K562 (cell line): ENCODE measurements around the gene SND1. TPM values are rescaled to one million over a fixed set of nuclear protein-coding genes. Genes with fewer than 3 reads are reported as not detected.

ENCODE experiments used
- CBFA2T2 ChIP-seq: fragments of 450-650 bp; conservative IDR thresholded peaks from 2 replicates; pipeline ENCODE4 v1.6.1; 2017; ENCODE audit warnings: mild to moderate bottlenecking
- CREM ChIP-seq: IDR thresholded peaks from 2 replicates; pipeline ENCODE4 v1.6.1; 2014; ENCODE audit warnings: antibody characterized with exemption, low read depth
- ELF4 ChIP-seq: fragments of 450-650 bp; formaldehyde crosslinking; IDR thresholded peaks from 2 replicates; pipeline ENCODE4 v1.4.0; 2022; ENCODE audit warnings: missing genetic modification characterization
- HMGN3 ChIP-seq: IDR thresholded peaks from 2 replicates; pipeline ENCODE4 v1.6.1; 2011; ENCODE audit warnings: borderline replicate concordance, low read depth, mild to moderate bottlenecking, mixed read lengths, low read length; ENCODE audit not compliant: insufficient read length; ENCODE audit errors: extremely low read depth
- JUNB ChIP-seq: fragments of 450-650 bp; formaldehyde crosslinking; conservative IDR thresholded peaks from 2 replicates; pipeline ENCODE4 v1.4.0; 2020; ENCODE audit warnings: mild to moderate bottlenecking
- MEIS2 ChIP-seq: fragments of 450-650 bp; IDR thresholded peaks from 2 replicates; pipeline ENCODE4 v1.6.1; 2014; ENCODE audit warnings: mild to moderate bottlenecking; ENCODE audit not compliant: partially characterized antibody
- RNF2 ChIP-seq: sonication (generic); IDR thresholded peaks from 2 replicates; pipeline ENCODE4 v1.6.1; 2016
- TEAD4 ChIP-seq, 2 experiments: sonication (generic) in 1 of 2; formaldehyde crosslinking in 1 of 2; IDR thresholded peaks; 2 replicates each; pipeline versions ENCODE4 v1.6.1 to v1.8.0; 2012 to 2022; ENCODE audit warnings: borderline replicate concordance in 1 of 2, inconsistent platforms in 1 of 2, low read length in 1 of 2, mild to moderate bottlenecking in 1 of 2, missing genetic modification reagents in 1 of 2
- TRIM28 ChIP-seq: fragments of 450-650 bp; IDR thresholded peaks from 2 replicates; pipeline ENCODE4 v1.6.1; 2017
- ZKSCAN8 ChIP-seq: fragments of 200-800 bp; sonication (Bioruptor generic); IDR thresholded peaks from 2 replicates; pipeline ENCODE4 v1.6.1; 2016; ENCODE audit warnings: missing genetic modification characterization, missing compliant biosample characterization
- polyA plus RNA-seq, 8 experiments: library from polyadenylated mRNA; depleted of rRNA in 4 of 8; stranded (reverse) in 5 of 8; unstranded in 3 of 8; fragments of >200 nt; fragmentation: Nextera tagmentation in 2 of 8; fragmentation: Illumina TruSeq in 1 of 8; extraction: Ambion mirVana in 2 of 8; extraction: Trizol in 1 of 8; gene quantifications; 2 replicates each; pipeline versions ENCODE4 v1.2.1 to v1.2.3, GENCODE V29; 2011 to 2014; ENCODE audit warnings: inconsistent platforms in 1 of 8, missing spikeins in 1 of 8
- total RNA-seq, 7 experiments: library from RNA; depleted of rRNA in 6 of 7; stranded (reverse); fragments of >200 nt in 6 of 7; fragmentation: Illumina TruSeq in 2 of 7; extraction: Trizol in 2 of 7; gene quantifications; 2 replicates each; pipeline versions ENCODE4 v1.2.1 to v1.2.3, GENCODE V29; 2011 to 2021; ENCODE audit warnings: low replicate concordance in 1 of 7
- TF ChIP-seq, protein P1 (sequence below): fragments of 200-800 bp; sonication (Bioruptor generic); IDR thresholded peaks from 2 replicates; pipeline ENCODE4 v1.6.1; 2017; ENCODE audit warnings: missing genetic modification characterization, missing compliant biosample characterization
- TF ChIP-seq, protein P2 (sequence below): sonication (generic); formaldehyde crosslinking; IDR thresholded peaks from 2 replicates; pipeline ENCODE4 v1.9.0; 2022; ENCODE audit warnings: mild to moderate bottlenecking, missing genetic modification reagents
- TF ChIP-seq, protein P3 (sequence below), 2 experiments: fragments of 150-350 bp in 1 of 2; IDR thresholded peaks; 2 replicates each; pipeline ENCODE4 v1.6.1; 2012 to 2016; ENCODE audit warnings: low read depth in 2 of 2, low read length in 2 of 2, mild to moderate bottlenecking in 1 of 2, moderate library complexity in 1 of 2

SND1 gene
- total and polyA plus RNA-seq, 9 of the 15 experiments (the other 6 are each of a cell fraction or from before 2014, with no cell fraction given): 46.5 to 307 (median 191) TPM

DNA sequence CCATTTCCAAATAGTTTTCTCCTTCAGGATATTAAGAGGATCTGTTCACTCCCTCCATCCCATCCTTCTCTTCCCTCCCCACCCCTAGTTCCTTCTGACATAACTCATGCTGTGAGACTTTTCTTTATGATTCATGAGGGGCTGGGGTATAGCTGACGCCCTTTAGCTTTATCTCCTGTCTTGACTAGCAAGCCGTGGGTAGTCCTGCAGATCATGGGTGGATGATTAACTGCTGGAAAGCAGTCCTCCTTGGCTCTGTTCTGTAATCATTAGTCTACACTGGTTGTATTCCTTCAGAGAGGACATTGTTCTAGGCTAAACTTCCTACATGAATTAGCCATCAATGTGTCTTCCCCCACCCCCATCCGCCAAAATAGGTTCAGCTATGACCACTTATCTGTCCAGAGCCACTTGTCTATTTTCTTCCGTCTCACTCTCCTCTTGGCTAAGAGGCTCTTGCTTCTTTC is 243.9 kb downstream of the SND1 start (continued):
- TF ChIP-seq TRIM28 (peak; percentile 34; the same call in 1 of the 2 replicates), JUNB (no peak), HMGN3 (no peak), ELF4 (CRISPR knock-in tag) (0 out of 2 replicates have a peak, but pooled peaks have one; percentile 35), RNF2 (no peak; the same call in 1 of the 2 replicates), CBFA2T2 (peak; percentile 85), TEAD4 (IDR thresholded peaks at IDR 0.05; ENCODE audit: low read length) (peak; percentile 63), TEAD4 (CRISPR knock-in tag; IDR thresholded peaks at IDR 0.05; ENCODE audit: borderline replicate concordance) (no peak), CREM (peak; percentile 74), MEIS2 (peak; percentile 96), ZKSCAN8 (CRISPR knock-in tag) (peak; percentile 26; the same call in 1 of the 2 replicates)
- TF ChIP-seq, protein P1, sequence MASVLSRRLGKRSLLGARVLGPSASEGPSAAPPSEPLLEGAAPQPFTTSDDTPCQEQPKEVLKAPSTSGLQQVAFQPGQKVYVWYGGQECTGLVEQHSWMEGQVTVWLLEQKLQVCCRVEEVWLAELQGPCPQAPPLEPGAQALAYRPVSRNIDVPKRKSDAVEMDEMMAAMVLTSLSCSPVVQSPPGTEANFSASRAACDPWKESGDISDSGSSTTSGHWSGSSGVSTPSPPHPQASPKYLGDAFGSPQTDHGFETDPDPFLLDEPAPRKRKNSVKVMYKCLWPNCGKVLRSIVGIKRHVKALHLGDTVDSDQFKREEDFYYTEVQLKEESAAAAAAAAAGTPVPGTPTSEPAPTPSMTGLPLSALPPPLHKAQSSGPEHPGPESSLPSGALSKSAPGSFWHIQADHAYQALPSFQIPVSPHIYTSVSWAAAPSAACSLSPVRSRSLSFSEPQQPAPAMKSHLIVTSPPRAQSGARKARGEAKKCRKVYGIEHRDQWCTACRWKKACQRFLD (CRISPR knock-in tag): 0 out of 2 replicates have a peak, but pooled peaks have one; percentile 6
- TF ChIP-seq, protein P2, sequence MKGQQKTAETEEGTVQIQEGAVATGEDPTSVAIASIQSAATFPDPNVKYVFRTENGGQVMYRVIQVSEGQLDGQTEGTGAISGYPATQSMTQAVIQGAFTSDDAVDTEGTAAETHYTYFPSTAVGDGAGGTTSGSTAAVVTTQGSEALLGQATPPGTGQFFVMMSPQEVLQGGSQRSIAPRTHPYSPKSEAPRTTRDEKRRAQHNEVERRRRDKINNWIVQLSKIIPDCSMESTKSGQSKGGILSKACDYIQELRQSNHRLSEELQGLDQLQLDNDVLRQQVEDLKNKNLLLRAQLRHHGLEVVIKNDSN (CRISPR knock-in tag): no peak
- TF ChIP-seq, protein P3, sequence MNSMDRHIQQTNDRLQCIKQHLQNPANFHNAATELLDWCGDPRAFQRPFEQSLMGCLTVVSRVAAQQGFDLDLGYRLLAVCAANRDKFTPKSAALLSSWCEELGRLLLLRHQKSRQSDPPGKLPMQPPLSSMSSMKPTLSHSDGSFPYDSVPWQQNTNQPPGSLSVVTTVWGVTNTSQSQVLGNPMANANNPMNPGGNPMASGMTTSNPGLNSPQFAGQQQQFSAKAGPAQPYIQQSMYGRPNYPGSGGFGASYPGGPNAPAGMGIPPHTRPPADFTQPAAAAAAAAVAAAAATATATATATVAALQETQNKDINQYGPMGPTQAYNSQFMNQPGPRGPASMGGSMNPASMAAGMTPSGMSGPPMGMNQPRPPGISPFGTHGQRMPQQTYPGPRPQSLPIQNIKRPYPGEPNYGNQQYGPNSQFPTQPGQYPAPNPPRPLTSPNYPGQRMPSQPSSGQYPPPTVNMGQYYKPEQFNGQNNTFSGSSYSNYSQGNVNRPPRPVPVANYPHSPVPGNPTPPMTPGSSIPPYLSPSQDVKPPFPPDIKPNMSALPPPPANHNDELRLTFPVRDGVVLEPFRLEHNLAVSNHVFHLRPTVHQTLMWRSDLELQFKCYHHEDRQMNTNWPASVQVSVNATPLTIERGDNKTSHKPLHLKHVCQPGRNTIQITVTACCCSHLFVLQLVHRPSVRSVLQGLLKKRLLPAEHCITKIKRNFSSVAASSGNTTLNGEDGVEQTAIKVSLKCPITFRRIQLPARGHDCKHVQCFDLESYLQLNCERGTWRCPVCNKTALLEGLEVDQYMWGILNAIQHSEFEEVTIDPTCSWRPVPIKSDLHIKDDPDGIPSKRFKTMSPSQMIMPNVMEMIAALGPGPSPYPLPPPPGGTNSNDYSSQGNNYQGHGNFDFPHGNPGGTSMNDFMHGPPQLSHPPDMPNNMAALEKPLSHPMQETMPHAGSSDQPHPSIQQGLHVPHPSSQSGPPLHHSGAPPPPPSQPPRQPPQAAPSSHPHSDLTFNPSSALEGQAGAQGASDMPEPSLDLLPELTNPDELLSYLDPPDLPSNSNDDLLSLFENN (IDR thresholded peaks at IDR 0.05; ENCODE audit: low read depth in 2 of 2, low read length in 2 of 2): 0 out of 4 replicates have a peak, but pooled peaks of 1 of the 2 experiments have one; percentile 45
